Thyroid gland (tissue), 4 donors: Measurements from ENCODE around the gene SLC6A7.

Experiments used
- POLR2A ChIP-seq, 2 donors: fragments of 450-650 bp; IDR thresholded peaks; one replicate each; pipeline ENCODE4 v1.6.1; 2017; ENCODE audit warnings: antibody characterized with exemption in 2 of 2, mild to moderate bottlenecking in 2 of 2, moderate library complexity in 1 of 2
- TF ChIP-seq, protein P1 (sequence below), 6 experiments: fragments of 200-600 bp in 3 of 6; fragments of 450-650 bp in 3 of 6; sonication (generic) in 3 of 6; IDR thresholded peaks; one replicate each; pipeline ENCODE4 v1.5.1; 2016 to 2019; ENCODE audit warnings: antibody characterized with exemption in 6 of 6, mild to moderate bottlenecking in 2 of 6, inconsistent platforms in 1 of 6, moderate library complexity in 1 of 6

DNA sequence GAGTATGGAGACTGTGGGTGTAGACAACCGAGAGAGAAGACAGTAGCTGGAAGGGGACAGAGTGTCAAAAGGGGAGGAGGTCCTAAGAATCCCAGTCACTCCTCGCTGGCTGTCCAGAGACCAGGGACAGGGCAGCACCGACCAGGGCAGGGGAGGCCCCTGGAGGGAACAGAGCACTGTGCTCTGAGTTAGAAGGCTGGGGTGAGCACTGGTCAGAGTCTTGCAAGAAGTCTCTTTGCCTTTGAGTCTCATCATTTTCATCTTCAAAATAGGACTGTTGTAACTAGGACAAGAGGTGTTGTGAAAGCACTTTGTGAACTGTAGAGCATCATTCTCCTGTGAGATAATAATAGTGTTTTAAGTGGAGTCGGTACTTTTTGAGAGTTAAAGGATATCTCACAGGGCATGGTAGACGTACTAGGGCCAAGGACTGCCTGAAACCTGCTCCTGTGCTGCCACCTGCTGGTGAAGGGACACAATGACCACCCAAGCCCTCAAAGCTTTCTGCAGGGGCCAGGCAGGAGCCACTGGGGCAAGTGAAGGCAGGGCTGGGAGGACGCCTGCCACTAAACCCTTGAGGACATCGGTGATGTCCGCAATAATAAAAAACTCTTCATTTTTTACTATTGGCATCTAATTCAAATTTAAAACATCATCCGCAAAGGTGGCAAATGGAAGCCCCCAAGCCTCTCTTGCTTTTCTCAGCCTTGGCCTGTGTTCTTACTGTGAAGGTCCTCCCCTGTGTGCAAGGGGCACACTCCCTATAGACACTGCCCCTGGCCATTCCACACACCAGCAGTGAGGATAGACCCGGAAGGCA, 28.2 kb downstream of the SLC6A7 start:
- TF ChIP-seq, protein P1, sequence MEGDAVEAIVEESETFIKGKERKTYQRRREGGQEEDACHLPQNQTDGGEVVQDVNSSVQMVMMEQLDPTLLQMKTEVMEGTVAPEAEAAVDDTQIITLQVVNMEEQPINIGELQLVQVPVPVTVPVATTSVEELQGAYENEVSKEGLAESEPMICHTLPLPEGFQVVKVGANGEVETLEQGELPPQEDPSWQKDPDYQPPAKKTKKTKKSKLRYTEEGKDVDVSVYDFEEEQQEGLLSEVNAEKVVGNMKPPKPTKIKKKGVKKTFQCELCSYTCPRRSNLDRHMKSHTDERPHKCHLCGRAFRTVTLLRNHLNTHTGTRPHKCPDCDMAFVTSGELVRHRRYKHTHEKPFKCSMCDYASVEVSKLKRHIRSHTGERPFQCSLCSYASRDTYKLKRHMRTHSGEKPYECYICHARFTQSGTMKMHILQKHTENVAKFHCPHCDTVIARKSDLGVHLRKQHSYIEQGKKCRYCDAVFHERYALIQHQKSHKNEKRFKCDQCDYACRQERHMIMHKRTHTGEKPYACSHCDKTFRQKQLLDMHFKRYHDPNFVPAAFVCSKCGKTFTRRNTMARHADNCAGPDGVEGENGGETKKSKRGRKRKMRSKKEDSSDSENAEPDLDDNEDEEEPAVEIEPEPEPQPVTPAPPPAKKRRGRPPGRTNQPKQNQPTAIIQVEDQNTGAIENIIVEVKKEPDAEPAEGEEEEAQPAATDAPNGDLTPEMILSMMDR (IDR thresholded peaks at IDR 0.05): peak; percentile 67 to 91 (median 85)
- TF ChIP-seq POLR2A (IDR thresholded peaks at IDR 0.05): no peak
